CD14-positive monocyte (primary cell): Measurements from ENCODE around the gene TRAPPC3L. TPM values are rescaled to one million over a fixed set of nuclear protein-coding genes. Genes with fewer than 3 reads are reported as not detected.

Experiments
- DNase-seq, 3 donors: peaks; one replicate each; pipeline ENCODE4 v3.0.0-alpha.2; 2011 to 2022
- H2AFZ ChIP-seq: 2 replicates; pipeline ENCODE4 v1.6.0; 2012; ENCODE audit warnings: mild to moderate bottlenecking, low read depth, low read length, inconsistent platforms; ENCODE audit not compliant: insufficient read depth, poor library complexity, severe bottlenecking
- H3K27ac ChIP-seq, 2 donors: 1 replicate in 1 of 2; 2 replicates in 1 of 2; pipeline ENCODE4 v1.5.1; 2012 to 2013; ENCODE audit warnings: low read length in 2 of 2, control low read depth in 1 of 2, inconsistent platforms in 1 of 2, low read depth in 1 of 2, mild to moderate bottlenecking in 1 of 2
- H3K27me3 ChIP-seq, 2 donors: one replicate each; pipeline versions ENCODE4 v1.6.0 to v1.6.1; 2011 to 2013; ENCODE audit warnings: low read length in 2 of 2; ENCODE audit not compliant: control insufficient read depth in 2 of 2, insufficient read depth in 2 of 2
- H3K36me3 ChIP-seq, 2 donors: replicated peaks in 1 of 2; 1 replicate in 1 of 2; 2 replicates in 1 of 2; pipeline versions ENCODE4 v1.5.1 to v1.6.1; 2012 to 2013; ENCODE audit warnings: low read length in 2 of 2, control low read depth in 1 of 2, inconsistent platforms in 1 of 2, mild to moderate bottlenecking in 1 of 2; ENCODE audit not compliant: insufficient read depth in 2 of 2, control insufficient read depth in 1 of 2
- H3K4me1 ChIP-seq, 2 donors: 1 replicate in 1 of 2; 2 replicates in 1 of 2; pipeline versions ENCODE4 v1.5.1 to v1.6.1; 2012 to 2013; ENCODE audit warnings: low read length in 2 of 2, control low read depth in 1 of 2, inconsistent platforms in 1 of 2, mild to moderate bottlenecking in 1 of 2, moderate library complexity in 1 of 2; ENCODE audit not compliant: insufficient read depth in 2 of 2, control insufficient read depth in 1 of 2
- H3K4me2 ChIP-seq: replicated peaks from 2 replicates; pipeline ENCODE3; 2012; ENCODE audit warnings: low read length, moderate library complexity, mild to moderate bottlenecking; ENCODE audit not compliant: poor library complexity, severe bottlenecking; ENCODE audit errors: extremely low read depth
- H3K4me3 ChIP-seq, 3 experiments: fragments of 200-600 bp in 1 of 3; sonication (generic) in 1 of 3; replicated peaks in 1 of 3; 1 replicate in 2 of 3; 2 replicates in 1 of 3; pipeline ENCODE4 v1.5.1; 2011 to 2013; ENCODE audit warnings: low read length in 3 of 3, mild to moderate bottlenecking in 3 of 3, control low read depth in 2 of 3, low read depth in 2 of 3, inconsistent platforms in 1 of 3, moderate library complexity in 1 of 3
- H3K79me2 ChIP-seq: 2 replicates; pipeline ENCODE4 v1.6.0; 2012; ENCODE audit warnings: mild to moderate bottlenecking, control low read depth, inconsistent platforms, low read length, moderate library complexity; ENCODE audit not compliant: insufficient read depth
- H3K9ac ChIP-seq: 2 replicates; pipeline ENCODE4 v1.6.0; 2017; ENCODE audit warnings: low read length, mild to moderate bottlenecking; ENCODE audit not compliant: insufficient read depth, poor library complexity, severe bottlenecking
- H3K9me3 ChIP-seq, 2 donors: replicated peaks in 1 of 2; 1 replicate in 1 of 2; 2 replicates in 1 of 2; pipeline versions ENCODE4 v1.5.1 to v1.6.1; 2012 to 2013; ENCODE audit warnings: low read length in 2 of 2, control low read depth in 1 of 2; ENCODE audit not compliant: control insufficient read depth in 1 of 2, insufficient read depth in 1 of 2
- H4K20me1 ChIP-seq: 2 replicates; pipeline ENCODE4 v1.6.0; 2012; ENCODE audit warnings: mild to moderate bottlenecking, low read length, control low read depth, moderate library complexity; ENCODE audit not compliant: insufficient read depth
- H3K27ac Mint-ChIP-seq, 7 donors: one replicate each; pipeline ENCODE4 v1.8.0; 2020; ENCODE audit warnings: mild to moderate bottlenecking in 7 of 7, mixed read lengths in 7 of 7, moderate library complexity in 6 of 7, inconsistent platforms in 2 of 7
- H3K27me3 Mint-ChIP-seq, 3 donors: one replicate each; pipeline ENCODE4 v1.8.0; 2021 to 2022; ENCODE audit warnings: low read depth in 3 of 3, mild to moderate bottlenecking in 3 of 3, mixed read lengths in 3 of 3, moderate library complexity in 3 of 3, inconsistent platforms in 1 of 3
- H3K36me3 Mint-ChIP-seq, 2 donors: one replicate each; pipeline ENCODE4 v1.8.0; 2020; ENCODE audit warnings: mixed read lengths in 2 of 2, inconsistent platforms in 1 of 2, mild to moderate bottlenecking in 1 of 2
- H3K4me1 Mint-ChIP-seq: one replicate; pipeline ENCODE4 v1.8.0; 2020; ENCODE audit warnings: mild to moderate bottlenecking, mixed read lengths
- H3K4me3 Mint-ChIP-seq, 2 donors: one replicate each; pipeline ENCODE4 v1.8.0; 2020; ENCODE audit warnings: mild to moderate bottlenecking in 2 of 2, mixed read lengths in 2 of 2, moderate library complexity in 1 of 2
- H3K9me3 Mint-ChIP-seq, 7 donors: one replicate each; pipeline ENCODE4 v1.8.0; 2020 to 2022; ENCODE audit warnings: mixed read lengths in 7 of 7, mild to moderate bottlenecking in 6 of 7, moderate library complexity in 6 of 7, inconsistent platforms in 2 of 7
- CTCF ChIP-seq: fragments of 200-600 bp; IDR thresholded peaks from one replicate; pipeline ENCODE4 v1.8.0; 2022; ENCODE audit warnings: antibody characterized with exemption, mild to moderate bottlenecking
- WGBS: methylation state at CpG from one replicate; pipeline ENCODE4 v1.1.5; 2013; ENCODE audit warnings: missing lambda C conversion rate; ENCODE audit not compliant: insufficient coverage; 5-methylcytosine and 5-hydroxymethylcytosine counted together
- intact Hi-C, 2 donors: fragments of 100-400 bp; cut with micrococcal nuclease; formaldehyde crosslinking; loops; one replicate each; pipeline versions ENCODE4 v1.15.0 to v1.15.1; 2023
- polyA plus RNA-seq, 3 donors: library from polyadenylated mRNA; depleted of rRNA in 1 of 3; unstranded in 2 of 3; stranded (reverse) in 1 of 3; fragments of 300-500 nt in 2 of 3; fragments of >200 nt in 1 of 3; fragmentation: Illumina TruSeq in 2 of 3; gene quantifications; 1 replicate in 2 of 3; 2 replicates in 1 of 3; pipeline ENCODE4 v1.2.3, GENCODE V29; 2012 to 2021

TRAPPC3L gene
- polyA plus RNA-seq, 3 donors = 0.17 TPM; not detected in 2

GRCh38 chr6:116492331-116493067 lies 53.0 kb downstream of the TRAPPC3L start:
- Histone ChIP-seq H3K27ac (no peak overlapping the region), H3K27me3 (no peaks in the 10 kb centered on the region), H3K4me1 (peaks cover 0 to 8% of the 10 kb centered on the region in 2 donors), H4K20me1 (no peaks in the 10 kb centered on the region), H3K36me3 (no peaks in the 10 kb centered on the region), H3K9ac (no peak overlapping the region), H2AFZ (no peak overlapping the region), H3K9me3 (no peaks in the 10 kb centered on the region), H3K4me3 (no peak overlapping the region), H3K4me2 (no peak overlapping the region), H3K79me2 (no peaks in the 10 kb centered on the region)
- Mint-ChIP-seq H3K4me3 (no peak overlapping the region), H3K36me3 (no peaks in the 10 kb centered on the region), H3K9me3 (peaks cover 0 to 9% (median 3%) of the 10 kb centered on the region in 7 donors), H3K27ac (peak overlapping the region in 6 of 7 donors; percentile 21 to 69 (median 42)), H3K4me1 (peaks cover 8% of the 10 kb centered on the region), H3K27me3 (peaks cover 0 to 3% (median 2%) of the 10 kb centered on the region in 3 donors)
- intact Hi-C loops = no loop called here
- TF ChIP-seq CTCF = no peak
- DNase-seq = peak in 2 of 3 donors; percentile 69 to 91
- no CpG with 5 or more reads among the region's 6 CpGs for WGBS

GRCh38 chr6:116491610-116492330 lies 53.7 kb downstream of the TRAPPC3L start:
- Mint-ChIP-seq H3K36me3 (no peaks in the 10 kb centered on the region), H3K4me3 (no peak overlapping the region), H3K27ac (peak overlapping the region in 1 of 7 donors; percentile 50), H3K9me3 (peaks cover 0 to 9% (median 3%) of the 10 kb centered on the region in 7 donors), H3K4me1 (peaks cover 8% of the 10 kb centered on the region), H3K27me3 (peaks cover 0 to 3% (median 2%) of the 10 kb centered on the region in 3 donors)
- whole genome bisulfite sequencing = no CpG with 5 or more reads among the region's 1 CpG
- no peak for DNase-seq
- Histone ChIP-seq H3K9me3 (no peaks in the 10 kb centered on the region), H3K27me3 (no peaks in the 10 kb centered on the region), H3K36me3 (no peaks in the 10 kb centered on the region), H2AFZ (no peak overlapping the region), H3K9ac (no peak overlapping the region), H3K79me2 (no peaks in the 10 kb centered on the region), H3K27ac (no peak overlapping the region), H3K4me3 (no peak overlapping the region), H3K4me2 (no peak overlapping the region), H4K20me1 (no peaks in the 10 kb centered on the region), H3K4me1 (peaks cover 0 to 8% of the 10 kb centered on the region in 2 donors)
- intact Hi-C loops = no loop called here
- TF ChIP-seq CTCF = no peak
